ENCODE results near the gene PPP2R3B. TPM values are rescaled to one million over a fixed set of nuclear protein-coding genes. Genes with fewer than 3 reads are reported as not detected.
A peak's percentile ranks its signal among the peaks of the same experiment; 100 is the strongest.
"Not testable (repeated sequence)": the region's sequence is repeated elsewhere in the genome, so short reads cannot be mapped to it uniquely, and the experiment has no call there.

Gene PPP2R3B
- total RNA-seq, 1 donor from 2014 or later, result 36.1 TPM

DNA sequence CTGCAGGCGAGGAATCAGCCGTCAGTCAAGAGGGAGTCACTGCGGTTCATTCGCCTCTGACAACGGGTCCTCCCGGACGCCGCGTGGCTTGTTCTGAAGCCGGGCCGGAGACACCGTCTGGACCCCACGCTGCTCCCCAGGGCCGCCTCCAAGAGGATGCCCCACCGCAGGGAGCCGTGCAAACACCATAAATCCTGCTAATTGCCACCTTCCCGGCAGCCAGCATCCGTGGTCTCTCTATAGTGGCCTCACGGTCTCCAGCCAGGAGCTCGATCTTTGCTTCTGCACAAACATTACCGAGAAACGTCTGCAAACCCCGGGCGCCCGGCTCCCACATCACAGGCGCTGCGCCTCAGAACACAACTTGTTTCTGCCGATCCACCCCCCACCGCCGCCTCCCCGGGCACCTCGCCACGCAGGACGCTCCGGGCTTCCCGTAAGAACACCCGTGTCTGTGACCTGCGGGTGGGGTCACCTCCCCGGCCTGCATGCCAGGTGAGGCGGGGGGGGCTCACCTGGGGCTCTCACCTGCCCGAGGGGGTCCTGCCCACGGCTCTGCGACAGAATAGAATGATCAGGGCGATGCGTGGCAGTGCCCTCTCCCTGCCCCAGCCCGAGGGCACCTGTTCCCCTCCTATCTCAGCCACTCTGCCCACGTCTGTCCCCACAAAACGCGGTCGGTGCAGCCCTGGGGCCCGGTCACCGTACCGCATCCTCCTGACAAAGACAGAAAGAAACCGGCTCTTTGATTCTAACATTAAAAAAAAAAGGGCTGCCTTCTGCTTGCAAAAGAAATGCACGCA, 32.4 kb upstream of the PPP2R3B start:
- no peak for TF ChIP-seq CTCF (IDR thresholded peaks at IDR 0.05; ENCODE audit: partially characterized antibody, unreplicated experiment)
- Mint-ChIP-seq H3K27ac (ENCODE audit: unreplicated experiment) (no peak overlapping the region), H3K9me3 (ENCODE audit: unreplicated experiment) (peaks cover 3% of the 10 kb centered on the region), H3K36me3 (ENCODE audit: unreplicated experiment) (no peaks in the 10 kb centered on the region), H3K4me1 (ENCODE audit: low read depth, unreplicated experiment) (peaks cover 2% of the 10 kb centered on the region), H3K27me3 (ENCODE audit: unreplicated experiment) (peaks cover 9% of the 10 kb centered on the region), H3K4me3 (ENCODE audit: unreplicated experiment) (no peak overlapping the region)
- no peak for DNase-seq

- H3K4me1 Mint-ChIP-seq (ENCODE audit: low read depth, unreplicated experiment); H3K27ac Mint-ChIP-seq (ENCODE audit: unreplicated experiment); DNase-seq; H3K27me3 Mint-ChIP-seq (ENCODE audit: unreplicated experiment); H3K4me3 Mint-ChIP-seq (ENCODE audit: unreplicated experiment); H3K9me3 Mint-ChIP-seq (ENCODE audit: unreplicated experiment); H3K36me3 Mint-ChIP-seq (ENCODE audit: unreplicated experiment): not testable (repeated sequence)
These were observed 28.8 kb upstream of the PPP2R3B start for GRCh38 chrX:415498-415897.

DNA sequence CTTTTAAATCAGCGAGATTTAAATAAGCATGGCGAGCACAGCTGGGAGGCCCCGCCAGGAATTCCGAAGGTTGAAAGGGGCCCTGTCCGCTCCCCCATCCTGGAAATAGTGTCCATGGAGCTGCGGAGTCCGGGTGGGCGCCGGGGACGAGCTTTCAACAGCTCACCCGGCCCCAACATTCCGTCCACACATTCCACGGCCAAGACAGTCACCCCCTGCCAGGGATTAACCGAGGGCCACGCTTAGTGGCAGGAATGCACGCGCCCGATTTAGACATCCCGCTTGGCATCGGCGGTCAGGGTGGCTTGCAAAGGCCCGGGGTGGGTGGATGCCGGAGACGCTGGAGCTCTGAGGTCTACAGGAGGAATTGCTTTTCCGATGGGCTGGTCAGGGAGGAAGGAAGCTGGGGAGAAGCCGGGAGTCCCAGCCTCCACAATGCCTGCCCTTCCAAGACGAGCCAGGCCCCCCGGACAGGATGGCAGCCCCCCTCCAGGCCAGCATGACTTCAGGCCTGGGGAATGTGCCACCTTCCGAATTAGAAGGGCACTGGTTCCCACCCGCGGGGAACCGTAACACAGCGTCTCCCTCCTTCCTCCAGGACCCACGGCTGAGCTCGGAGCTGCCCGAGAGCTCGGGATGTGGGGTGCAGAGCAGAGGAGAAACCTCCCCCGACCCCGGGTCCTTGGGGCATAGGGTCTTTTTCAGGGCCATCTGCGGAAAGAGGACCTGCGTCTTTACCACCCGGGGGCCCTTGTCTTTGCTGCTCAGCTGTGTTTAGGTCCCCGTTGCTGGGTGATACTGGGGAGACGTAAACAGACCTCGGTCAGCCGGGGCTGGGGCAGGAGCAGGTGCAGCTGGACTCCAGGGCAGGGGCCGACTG, 26.9 kb upstream of the PPP2R3B start:
- Mint-ChIP-seq H3K9me3 (ENCODE audit: unreplicated experiment) (peaks cover 3% of the 10 kb centered on the region), H3K4me3 (ENCODE audit: unreplicated experiment) (peak overlapping the region; percentile 20), H3K36me3 (ENCODE audit: unreplicated experiment) (peaks cover 5% of the 10 kb centered on the region), H3K27ac (ENCODE audit: unreplicated experiment) (no peak overlapping the region), H3K4me1 (ENCODE audit: low read depth, unreplicated experiment) (no peaks in the 10 kb centered on the region), H3K27me3 (ENCODE audit: unreplicated experiment) (peaks cover 12% of the 10 kb centered on the region)
- TF ChIP-seq CTCF (IDR thresholded peaks at IDR 0.05; ENCODE audit: partially characterized antibody, unreplicated experiment), result no peak
- no peak for DNase-seq

DNA sequence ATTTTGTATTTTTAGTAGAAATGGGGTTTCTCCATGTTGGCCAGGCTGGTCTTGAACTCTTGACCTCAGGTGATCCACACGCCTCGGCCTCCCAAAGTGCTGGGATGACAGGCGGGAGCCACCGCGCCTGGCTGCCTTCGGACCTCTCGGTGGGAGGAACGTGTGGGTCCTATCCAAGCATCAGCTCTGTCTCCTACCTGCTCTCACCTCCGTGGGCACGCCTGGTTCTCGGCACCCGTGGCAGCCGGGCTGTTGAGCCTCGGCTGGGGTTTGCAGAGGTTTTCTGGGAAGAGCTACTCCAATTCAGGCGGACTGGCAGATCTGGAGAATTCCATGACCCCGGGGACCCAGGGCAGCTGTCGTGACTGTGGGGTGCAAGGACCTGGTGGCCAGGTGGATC, 23.6 kb upstream of the PPP2R3B start:
- Mint-ChIP-seq H3K27ac (ENCODE audit: unreplicated experiment) (no peak overlapping the region), H3K36me3 (ENCODE audit: unreplicated experiment) (peaks cover 5% of the 10 kb centered on the region), H3K9me3 (ENCODE audit: unreplicated experiment) (peaks cover 4% of the 10 kb centered on the region), H3K27me3 (ENCODE audit: unreplicated experiment) (peaks cover 9% of the 10 kb centered on the region), H3K4me3 (ENCODE audit: unreplicated experiment) (no peak overlapping the region), H3K4me1 (ENCODE audit: low read depth, unreplicated experiment) (no peaks in the 10 kb centered on the region)
- no peak for TF ChIP-seq CTCF (IDR thresholded peaks at IDR 0.05; ENCODE audit: partially characterized antibody, unreplicated experiment)
- DNase-seq, result no peak

- H3K27me3 Mint-ChIP-seq (ENCODE audit: unreplicated experiment), result peaks cover 7% of the 10 kb centered on the region
- peaks cover 5% of the 10 kb centered on the region for H3K36me3 Mint-ChIP-seq (ENCODE audit: unreplicated experiment)
- peaks cover 11% of the 10 kb centered on the region for H3K9me3 Mint-ChIP-seq (ENCODE audit: unreplicated experiment)
- H3K4me3 Mint-ChIP-seq (ENCODE audit: unreplicated experiment), result no peak overlapping the region
- no peak overlapping the region for H3K27ac Mint-ChIP-seq (ENCODE audit: unreplicated experiment)
- DNase-seq, result no peak
- no peak for TF ChIP-seq CTCF (IDR thresholded peaks at IDR 0.05; ENCODE audit: partially characterized antibody, unreplicated experiment)
- H3K4me1 Mint-ChIP-seq (ENCODE audit: low read depth, unreplicated experiment), result no peaks in the 10 kb centered on the region
These were observed 18.4 kb upstream of the PPP2R3B start for GRCh38 chrX:405149-405548.
